ENCODE results near the gene CCSER1.

Gene CCSER1

GRCh38 chr4:90246816-90247215, 119.6 kb downstream of the CCSER1 start:
- H3K4me2 ChIP-seq (ENCODE audit: low read length): no peak overlapping the region
- H2AFZ ChIP-seq (ENCODE audit: low read length): no peak overlapping the region
- no peaks in the 10 kb centered on the region for H3K4me1 ChIP-seq (ENCODE audit: insufficient read depth, low read length, severe bottlenecking)
- H4K20me1 ChIP-seq (ENCODE audit: insufficient read depth, low read length): no peaks in the 10 kb centered on the region
- H3K27ac ChIP-seq (ENCODE audit: low read depth, low read length, poor library complexity, severe bottlenecking): no peak overlapping the region
- H3K9me2 ChIP-seq (ENCODE audit: low read depth, low read length): no peaks in the 10 kb centered on the region
- H3K27me3 ChIP-seq (ENCODE audit: insufficient read depth, low read length): no peaks in the 10 kb centered on the region
- H3F3A ChIP-seq (ENCODE audit: insufficient read depth, low read length): no peaks in the 10 kb centered on the region
- no peaks in the 10 kb centered on the region for H3K79me2 ChIP-seq (ENCODE audit: insufficient read depth, low read length)
- no peaks in the 10 kb centered on the region for H3K36me3 ChIP-seq (ENCODE audit: insufficient read depth, low read length)
- no peak for TF ChIP-seq CTCF (IDR thresholded peaks at IDR 0.05; ENCODE audit: low read length)
- H3K9ac ChIP-seq (ENCODE audit: low read length): no peak overlapping the region
- no peak overlapping the region for H3K4me3 ChIP-seq (ENCODE audit: low read depth, low read length, poor library complexity, severe bottlenecking)
- no peaks in the 10 kb centered on the region for H3K9me3 ChIP-seq (ENCODE audit: low read length)

GRCh38 chr4:90254357-90254756, 127.2 kb downstream of the CCSER1 start:
- Histone ChIP-seq H3K9ac (ENCODE audit: low read length) (no peak overlapping the region), H3K4me3 (ENCODE audit: low read depth, low read length, poor library complexity, severe bottlenecking) (no peak overlapping the region), H3F3A (ENCODE audit: insufficient read depth, low read length) (no peaks in the 10 kb centered on the region), H3K4me2 (ENCODE audit: low read length) (no peak overlapping the region), H3K9me3 (ENCODE audit: low read length) (no peaks in the 10 kb centered on the region; the same call in 1 of the 2 replicates), H4K20me1 (ENCODE audit: insufficient read depth, low read length) (no peaks in the 10 kb centered on the region), H2AFZ (ENCODE audit: low read length) (no peak overlapping the region), H3K27me3 (ENCODE audit: insufficient read depth, low read length) (no peaks in the 10 kb centered on the region), H3K36me3 (ENCODE audit: insufficient read depth, low read length) (no peaks in the 10 kb centered on the region), H3K4me1 (ENCODE audit: insufficient read depth, low read length, severe bottlenecking) (no peaks in the 10 kb centered on the region), H3K27ac (ENCODE audit: low read depth, low read length, poor library complexity, severe bottlenecking) (no peak overlapping the region), H3K79me2 (ENCODE audit: insufficient read depth, low read length) (no peaks in the 10 kb centered on the region), H3K9me2 (ENCODE audit: low read depth, low read length) (no peaks in the 10 kb centered on the region)
- TF ChIP-seq EZH2 (IDR thresholded peaks at IDR 0.05; ENCODE audit: borderline replicate concordance, low read length) (no peak), CTCF (IDR thresholded peaks at IDR 0.05; ENCODE audit: low read length) (no peak)

- no peaks in the 10 kb centered on the region for H3K79me2 ChIP-seq (ENCODE audit: insufficient read depth, low read length)
- no peaks in the 10 kb centered on the region for H3K27me3 ChIP-seq (ENCODE audit: insufficient read depth, low read length)
- H4K20me1 ChIP-seq (ENCODE audit: insufficient read depth, low read length): no peaks in the 10 kb centered on the region
- no peak overlapping the region for H2AFZ ChIP-seq (ENCODE audit: low read length)
- H3K4me2 ChIP-seq (ENCODE audit: low read length): no peak overlapping the region
- no peak overlapping the region for H3K9ac ChIP-seq (ENCODE audit: low read length)
- no peaks in the 10 kb centered on the region for H3K36me3 ChIP-seq (ENCODE audit: insufficient read depth, low read length)
- no peaks in the 10 kb centered on the region for H3K9me3 ChIP-seq (ENCODE audit: low read length)
- H3K27ac ChIP-seq (ENCODE audit: low read depth, low read length, poor library complexity, severe bottlenecking): no peak overlapping the region
- no peaks in the 10 kb centered on the region for H3K9me2 ChIP-seq (ENCODE audit: low read depth, low read length)
- H3K4me1 ChIP-seq (ENCODE audit: insufficient read depth, low read length, severe bottlenecking): no peaks in the 10 kb centered on the region
- H3K4me3 ChIP-seq (ENCODE audit: low read depth, low read length, poor library complexity, severe bottlenecking): no peak overlapping the region
- TF ChIP-seq CTCF (IDR thresholded peaks at IDR 0.05; ENCODE audit: low read length) (no peak), EZH2 (IDR thresholded peaks at IDR 0.05; ENCODE audit: borderline replicate concordance, low read length) (no peak)
- H3F3A ChIP-seq (ENCODE audit: insufficient read depth, low read length): no peaks in the 10 kb centered on the region
Measured at GRCh38 chr4:90274175-90274574, 147.0 kb downstream of the CCSER1 start.

Measured in OCI-LY1 (cell line).